GM12878 (cell line): ENCODE measurements around the gene SRSF3. TPM values are rescaled to one million over a fixed set of nuclear protein-coding genes. Genes with fewer than 3 reads are reported as not detected.

ENCODE experiments used
- ATAC-seq: fragments of 200-7000 bp; cut with Tn5 transposase; 3 replicates; pipeline ENCODE4 v1.9.1; 2020; ENCODE audit warnings: mild to moderate bottlenecking, moderate library complexity
- BruUV-seq: library from RNA; stranded (reverse); fragments of 400-500 nt; replicated peaks from 2 replicates; lab custom pipeline; 2021; lab: Mats Ljungman, UMichigan
- CTCF ChIA-PET: fragments of 300-600 bp; sonication (Branson Sonifier 250); formaldehyde crosslinking; extraction: SDS; loops from one replicate; lab custom pipeline; 2021; ENCODE audit warnings: inconsistent platforms; lab: Yijun Ruan, JAX
- POLR2A ChIA-PET: fragments of 350-600 bp; formaldehyde crosslinking; extraction: SDS; loops from one replicate; lab custom pipeline; 2021; ENCODE audit warnings: inconsistent platforms; lab: Charles Lee
- RAD21 ChIA-PET: fragments of 300-600 bp; sonication (Branson Sonifier 250); formaldehyde crosslinking; loops from one replicate; lab custom pipeline; 2023; ENCODE audit warnings: antibody characterized with exemption; ENCODE audit not compliant: unreplicated experiment; lab: Charles Lee
- SMC1A ChIA-PET: fragments of 300-600 bp; sonication (Branson Sonifier 250); formaldehyde crosslinking; loops from one replicate; lab custom pipeline; 2023; ENCODE audit not compliant: unreplicated experiment, uncharacterized antibody; lab: Charles Lee
- DNase-seq: peaks from one replicate; pipeline ENCODE4 v3.0.0-alpha.2; 2011; ENCODE audit warnings: low read depth, low spot score
- FAIRE-seq: peaks from 3 replicates; lab custom pipeline; 2011; peaks lifted over from hg19 to GRCh38; lab: Jason Lieb, UNC
- H2AFZ ChIP-seq: 2 replicates; pipeline ENCODE4 v1.6.0; 2011; ENCODE audit warnings: low read depth, low read length, control low read depth; ENCODE audit not compliant: control insufficient read depth
- H3K27ac ChIP-seq: 2 replicates; pipeline ENCODE4 v1.5.1; 2011; ENCODE audit warnings: control low read depth; ENCODE audit not compliant: control insufficient read depth, insufficient read depth
- H3K27me3 ChIP-seq, 2 experiments: replicated peaks in 1 of 2; 2 replicates each; pipeline versions ENCODE4 v1.6.0 to v1.6.1; 2011; ENCODE audit warnings: low read length in 1 of 2; ENCODE audit not compliant: control insufficient read depth in 2 of 2, insufficient read depth in 2 of 2
- H3K36me3 ChIP-seq, 2 experiments: 2 replicates each; pipeline ENCODE4 v1.5.1; 2011; ENCODE audit warnings: low read length in 1 of 2; ENCODE audit not compliant: control insufficient read depth in 2 of 2, insufficient read depth in 2 of 2
- H3K4me1 ChIP-seq: 2 replicates; pipeline ENCODE4 v1.6.1; 2011; ENCODE audit warnings: mild to moderate bottlenecking, low read length, moderate library complexity, mixed read lengths; ENCODE audit not compliant: control insufficient read depth, insufficient read depth
- H3K4me2 ChIP-seq: 2 replicates; pipeline ENCODE4 v1.6.0; 2011; ENCODE audit warnings: control low read depth; ENCODE audit not compliant: control insufficient read depth, insufficient read depth
- H3K4me3 ChIP-seq: fragments of 200-600 bp; sonication (generic); 2 replicates; pipeline ENCODE4 v1.5.1; 2016
- H3K79me2 ChIP-seq: 2 replicates; pipeline ENCODE4 v1.6.0; 2011; ENCODE audit warnings: low read length; ENCODE audit not compliant: control insufficient read depth, insufficient read depth
- H3K9ac ChIP-seq: 2 replicates; pipeline ENCODE4 v1.8.0; 2011; ENCODE audit warnings: low read length, control low read depth, mixed read lengths; ENCODE audit not compliant: control insufficient read depth, insufficient read depth
- H3K9me3 ChIP-seq: replicated peaks from 3 replicates; pipeline ENCODE4 v1.5.1; 2011; ENCODE audit warnings: mild to moderate bottlenecking, low read length; ENCODE audit not compliant: control insufficient read depth, insufficient read depth
- H4K20me1 ChIP-seq: 2 replicates; pipeline ENCODE4 v1.6.0; 2011; ENCODE audit not compliant: control insufficient read depth, insufficient read depth
- NFYA ChIP-seq: IDR thresholded peaks from 2 replicates; pipeline ENCODE4 v1.6.1; 2011; ENCODE audit warnings: low read depth, mild to moderate bottlenecking, low read length, improper control_type of control experiment, borderline replicate concordance
- SMARCA5 ChIP-seq: fragments of 450-650 bp; IDR thresholded peaks from 2 replicates; pipeline ENCODE4 v1.6.1; 2017; ENCODE audit warnings: mild to moderate bottlenecking
- ZNF207 ChIP-seq: fragments of 450-650 bp; IDR thresholded peaks from 2 replicates; pipeline ENCODE4 v1.6.1; 2014; ENCODE audit warnings: antibody characterized with exemption, mild to moderate bottlenecking, borderline replicate concordance
- WGBS: methylation state at CpG from one replicate; pipeline ENCODE4 v1.1.6; 2016; ENCODE audit warnings: low lambda C conversion rate; ENCODE audit not compliant: insufficient replicate concordance, insufficient coverage; ENCODE audit errors: missing lambda C conversion rate; 5-methylcytosine and 5-hydroxymethylcytosine counted together
- in situ Hi-C: fragments of 300-500 bp; cut with MboI; formaldehyde crosslinking; loops from 9 replicates; pipeline ENCODE4 v1.14.3; 2018; ENCODE audit warnings: mixed read lengths
- intact Hi-C: fragments of 100-400 bp; cut with micrococcal nuclease; formaldehyde crosslinking; loops from one replicate; pipeline ENCODE4 v1.14.2; 2022; ENCODE audit not compliant: unreplicated experiment
- polyA plus RNA-seq, 11 experiments: library from polyadenylated mRNA; depleted of rRNA in 4 of 11; unstranded in 6 of 11; stranded (reverse) in 5 of 11; fragments of >200 nt; fragmentation: Nextera tagmentation in 4 of 11; fragmentation: Illumina TruSeq in 1 of 11; extraction: Ambion mirVana in 4 of 11; extraction: Trizol in 1 of 11; gene quantifications; 1 replicate in 1 of 11; 2 replicates in 10 of 11; pipeline versions ENCODE4 v1.2.1 to v1.2.3, GENCODE V29; 2011 to 2016; ENCODE audit warnings: inconsistent platforms in 2 of 11, missing spikeins in 2 of 11, low read depth in 1 of 11
- total RNA-seq, 4 experiments: library from RNA; depleted of rRNA in 3 of 4; stranded (reverse); fragments of >200 nt in 3 of 4; fragmentation: Illumina TruSeq in 1 of 4; extraction: Trizol in 1 of 4; gene quantifications; 2 replicates each; pipeline versions ENCODE4 v1.2.1 to v1.2.3, GENCODE V29; 2013 to 2021
- TF ChIP-seq, protein P1 (sequence below): IDR thresholded peaks from 2 replicates; pipeline ENCODE4 v1.6.1; 2012; ENCODE audit warnings: mild to moderate bottlenecking, low read depth, low read length

The SRSF3 gene
- total and polyA plus RNA-seq, 10 of the 15 experiments (the other 5 are each of a cell fraction or from before 2014, with no cell fraction given): 195 to 1,377 (median 493) TPM

DNA sequence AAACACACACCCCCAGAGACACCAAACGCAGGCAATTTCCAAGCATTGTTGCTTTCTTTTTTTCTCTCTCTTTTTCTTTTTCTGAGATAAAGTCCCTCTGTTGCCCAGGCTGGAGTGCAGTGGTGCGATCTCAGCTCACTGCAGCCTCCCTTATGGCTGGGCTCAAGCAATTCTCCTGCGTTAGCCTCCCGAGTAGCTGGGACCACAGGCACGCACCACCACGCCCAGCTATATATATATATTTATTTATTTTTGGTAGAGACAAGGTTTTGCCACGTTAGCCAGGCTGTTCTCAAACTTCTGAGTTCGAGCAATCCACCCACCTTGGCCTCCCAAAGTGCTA lies 14.0 kb upstream of the SRSF3 start:
- DNase-seq (no peak), ATAC-seq (no peak), FAIRE-seq (no peak)
- ChIA-PET POLR2A (interaction anchor here (0.5 to 1.2 kb wide), 4 partner anchors 16 to 157 kb away, joined by 3 to 7 read pairs (median 5); no protein-coding TSS in a partner anchor), RAD21 (interaction anchor here (0.8 to 1.4 kb wide), 16 partner anchors 13 to 376 kb away, joined by 3 to 16 read pairs (median 4); no protein-coding TSS in a partner anchor), SMC1A (interaction anchor here (1.0 to 2.2 kb wide), 13 partner anchors 17 to 243 kb away, joined by 3 to 11 read pairs (median 5); partner anchors contain the start of gene BNIP5), CTCF (interaction anchor here (0.6 to 2.8 kb wide), 24 partner anchors 12 to 607 kb away, joined by 3 to 24 read pairs (median 4); no protein-coding TSS in a partner anchor)
- Histone ChIP-seq H2AFZ (no peak overlapping the region; the same call in 1 of the 2 replicates), H3K79me2 (no peaks in the 10 kb centered on the region), H3K27ac (no peak overlapping the region), H3K4me1 (0 out of 2 replicates have a peak, but pooled peaks cover 4% of the 10 kb centered on the region), H3K4me3 (no peak overlapping the region), H3K27me3 (no peaks in the 10 kb centered on the region), H4K20me1 (no peaks in the 10 kb centered on the region), H3K9ac (no peak overlapping the region), H3K9me3 (no peaks in the 10 kb centered on the region), H3K36me3 (no peaks in the 10 kb centered on the region), H3K4me2 (peak overlapping the region; percentile 15; the same call in 1 of the 2 replicates)
- TF ChIP-seq, protein P1, sequence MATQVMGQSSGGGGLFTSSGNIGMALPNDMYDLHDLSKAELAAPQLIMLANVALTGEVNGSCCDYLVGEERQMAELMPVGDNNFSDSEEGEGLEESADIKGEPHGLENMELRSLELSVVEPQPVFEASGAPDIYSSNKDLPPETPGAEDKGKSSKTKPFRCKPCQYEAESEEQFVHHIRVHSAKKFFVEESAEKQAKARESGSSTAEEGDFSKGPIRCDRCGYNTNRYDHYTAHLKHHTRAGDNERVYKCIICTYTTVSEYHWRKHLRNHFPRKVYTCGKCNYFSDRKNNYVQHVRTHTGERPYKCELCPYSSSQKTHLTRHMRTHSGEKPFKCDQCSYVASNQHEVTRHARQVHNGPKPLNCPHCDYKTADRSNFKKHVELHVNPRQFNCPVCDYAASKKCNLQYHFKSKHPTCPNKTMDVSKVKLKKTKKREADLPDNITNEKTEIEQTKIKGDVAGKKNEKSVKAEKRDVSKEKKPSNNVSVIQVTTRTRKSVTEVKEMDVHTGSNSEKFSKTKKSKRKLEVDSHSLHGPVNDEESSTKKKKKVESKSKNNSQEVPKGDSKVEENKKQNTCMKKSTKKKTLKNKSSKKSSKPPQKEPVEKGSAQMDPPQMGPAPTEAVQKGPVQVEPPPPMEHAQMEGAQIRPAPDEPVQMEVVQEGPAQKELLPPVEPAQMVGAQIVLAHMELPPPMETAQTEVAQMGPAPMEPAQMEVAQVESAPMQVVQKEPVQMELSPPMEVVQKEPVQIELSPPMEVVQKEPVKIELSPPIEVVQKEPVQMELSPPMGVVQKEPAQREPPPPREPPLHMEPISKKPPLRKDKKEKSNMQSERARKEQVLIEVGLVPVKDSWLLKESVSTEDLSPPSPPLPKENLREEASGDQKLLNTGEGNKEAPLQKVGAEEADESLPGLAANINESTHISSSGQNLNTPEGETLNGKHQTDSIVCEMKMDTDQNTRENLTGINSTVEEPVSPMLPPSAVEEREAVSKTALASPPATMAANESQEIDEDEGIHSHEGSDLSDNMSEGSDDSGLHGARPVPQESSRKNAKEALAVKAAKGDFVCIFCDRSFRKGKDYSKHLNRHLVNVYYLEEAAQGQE: no peak
- no peak for TF ChIP-seq SMARCA5
- no peak for TF ChIP-seq NFYA
- TF ChIP-seq ZNF207: no peak
- intact Hi-C loops: no loop called here
- 61% methylated on average over 8 of the region's 8 CpGs for WGBS
- in situ Hi-C loops: no loop called here
- no TSS peak for BruUV-seq
